Activated B cell treated with CpG ODN at 0.5 μM for 24 hours (primary cell): ENCODE results near the gene MICALL1. TPM values are rescaled to one million over a fixed set of nuclear protein-coding genes. Genes with fewer than 3 reads are reported as not detected.
A peak's percentile ranks its signal among the peaks of the same experiment; 100 is the strongest.

Experiments used
- ATAC-seq: fragments of 200-7000 bp; cut with Tn5 transposase; one replicate; pipeline ENCODE4 v1.10.0; 2021; ENCODE audit warnings: low read depth, mild to moderate bottlenecking, moderate library complexity
- CTCF ChIA-PET: fragments of 350-600 bp; sonication (Branson Sonifier 250); formaldehyde crosslinking; loops from one replicate; lab custom pipeline; 2021; ENCODE audit warnings: antibody characterized with exemption; lab: Charles Lee
- POLR2A ChIA-PET: fragments of 350-600 bp; sonication (Branson Sonifier 250); formaldehyde crosslinking; loops from one replicate; lab custom pipeline; 2021; ENCODE audit warnings: antibody characterized with exemption; lab: Charles Lee
- DNase-seq: peaks from one replicate; pipeline ENCODE4 v3.0.0; 2022
- H3K27ac Mint-ChIP-seq: one replicate; pipeline ENCODE4 v1.8.0; 2020; ENCODE audit warnings: mixed read lengths
- H3K27me3 Mint-ChIP-seq: one replicate; pipeline ENCODE4 v1.8.0; 2021; ENCODE audit warnings: mixed read lengths
- H3K36me3 Mint-ChIP-seq: one replicate; pipeline ENCODE4 v1.8.0; 2021; ENCODE audit warnings: low read depth, mixed read lengths
- H3K4me1 Mint-ChIP-seq: one replicate; pipeline ENCODE4 v1.8.0; 2021; ENCODE audit warnings: mixed read lengths
- H3K4me3 Mint-ChIP-seq: one replicate; pipeline ENCODE4 v1.8.0; 2020; ENCODE audit warnings: mild to moderate bottlenecking, mixed read lengths
- H3K9me3 Mint-ChIP-seq: one replicate; pipeline ENCODE4 v1.8.0; 2020; ENCODE audit warnings: mixed read lengths
- intact Hi-C: fragments of 100-400 bp; cut with micrococcal nuclease; formaldehyde crosslinking; loops from one replicate; pipeline ENCODE4 v1.15.1; 2024
- total RNA-seq: library from RNA; stranded (reverse); gene quantifications from 2 replicates; pipeline ENCODE4 v1.2.3, GENCODE V29; 2022
- TF ChIP-seq, protein P1 (sequence below): fragments of 200-600 bp; IDR thresholded peaks from one replicate; pipeline ENCODE4 v1.8.0; 2022; ENCODE audit warnings: antibody characterized with exemption, mild to moderate bottlenecking

Gene MICALL1
- total RNA-seq, 1 donor from 2014 or later: 27.6 TPM

DNA sequence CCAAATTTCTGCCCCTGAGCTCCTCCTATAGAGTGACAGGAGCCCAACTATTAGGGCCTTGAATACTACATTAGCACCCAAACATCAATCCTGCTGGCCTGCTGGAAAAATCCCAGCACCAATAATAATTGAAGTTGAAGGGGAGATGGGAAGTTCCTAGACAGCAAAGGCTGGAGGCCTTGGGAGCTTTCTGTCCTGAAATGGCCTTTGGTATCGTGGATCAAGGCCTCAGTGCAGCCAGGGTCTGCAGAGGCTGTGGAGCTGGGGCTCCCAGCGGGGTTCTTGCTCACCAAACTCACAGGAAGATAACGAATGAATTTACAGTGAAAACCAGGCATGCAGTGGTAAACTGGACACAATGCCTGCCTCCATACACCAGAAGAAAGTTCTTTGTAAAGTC, 9.2 kb upstream of the MICALL1 start:
- Mint-ChIP-seq H3K27ac (peak overlapping the region; percentile 84), H3K9me3 (no peaks in the 10 kb centered on the region), H3K36me3 (peaks cover 3% of the 10 kb centered on the region), H3K4me1 (peaks cover 12% of the 10 kb centered on the region), H3K4me3 (no peak overlapping the region), H3K27me3 (no peaks in the 10 kb centered on the region)
- POLR2A ChIA-PET: interaction anchor here (0.8 kb wide), 1 partner anchor 12 kb away, joined by 3 read pairs; no protein-coding TSS in a partner anchor
- TF ChIP-seq, protein P1, sequence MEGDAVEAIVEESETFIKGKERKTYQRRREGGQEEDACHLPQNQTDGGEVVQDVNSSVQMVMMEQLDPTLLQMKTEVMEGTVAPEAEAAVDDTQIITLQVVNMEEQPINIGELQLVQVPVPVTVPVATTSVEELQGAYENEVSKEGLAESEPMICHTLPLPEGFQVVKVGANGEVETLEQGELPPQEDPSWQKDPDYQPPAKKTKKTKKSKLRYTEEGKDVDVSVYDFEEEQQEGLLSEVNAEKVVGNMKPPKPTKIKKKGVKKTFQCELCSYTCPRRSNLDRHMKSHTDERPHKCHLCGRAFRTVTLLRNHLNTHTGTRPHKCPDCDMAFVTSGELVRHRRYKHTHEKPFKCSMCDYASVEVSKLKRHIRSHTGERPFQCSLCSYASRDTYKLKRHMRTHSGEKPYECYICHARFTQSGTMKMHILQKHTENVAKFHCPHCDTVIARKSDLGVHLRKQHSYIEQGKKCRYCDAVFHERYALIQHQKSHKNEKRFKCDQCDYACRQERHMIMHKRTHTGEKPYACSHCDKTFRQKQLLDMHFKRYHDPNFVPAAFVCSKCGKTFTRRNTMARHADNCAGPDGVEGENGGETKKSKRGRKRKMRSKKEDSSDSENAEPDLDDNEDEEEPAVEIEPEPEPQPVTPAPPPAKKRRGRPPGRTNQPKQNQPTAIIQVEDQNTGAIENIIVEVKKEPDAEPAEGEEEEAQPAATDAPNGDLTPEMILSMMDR: no peak
- DNase-seq: no peak
- intact Hi-C loops: loop anchor here (5.0 kb wide), 1 partner anchor 35 kb away; no protein-coding TSS in a partner anchor
- no peak for ATAC-seq
- CTCF ChIA-PET: interaction anchor here (1.0 to 1.3 kb wide), 3 partner anchors 9 to 79 kb away, joined by 3 to 6 read pairs (median 4); partner anchors contain the start of gene MICALL1

DNA sequence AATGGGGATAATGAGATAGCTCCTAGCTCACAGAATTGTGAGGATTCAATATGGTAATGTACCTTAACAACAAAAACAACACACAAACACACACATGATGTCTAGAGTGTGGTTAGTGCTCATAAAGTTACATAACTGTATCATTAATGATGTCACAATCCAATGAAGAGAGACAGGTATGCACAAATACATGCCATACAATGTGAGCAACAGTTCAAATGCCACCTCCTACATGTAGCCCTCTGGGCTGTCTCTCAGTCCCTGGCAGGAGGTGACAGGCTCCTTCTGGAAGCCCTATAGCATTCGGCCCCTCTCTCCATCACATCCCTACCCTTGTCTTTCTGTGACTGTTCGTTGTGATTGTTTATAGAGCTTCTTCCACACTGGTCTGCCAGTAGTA, 8.3 kb upstream of the MICALL1 start:
- peaks cover 12% of the 10 kb centered on the region for H3K4me1 Mint-ChIP-seq
- H3K36me3 Mint-ChIP-seq: peaks cover under 1% of the 10 kb centered on the region
- H3K27me3 Mint-ChIP-seq: no peaks in the 10 kb centered on the region
- no peak overlapping the region for H3K27ac Mint-ChIP-seq
- TF ChIP-seq, protein P1: no peak
- CTCF ChIA-PET: interaction anchor here (1.0 to 1.4 kb wide), 3 partner anchors 8 to 80 kb away, joined by 3 to 6 read pairs (median 3); partner anchors contain the start of gene MICALL1
- POLR2A ChIA-PET: interaction anchor here (1.3 kb wide), 1 partner anchor 10 kb away, joined by 7 read pairs; no protein-coding TSS in a partner anchor
- H3K4me3 Mint-ChIP-seq: no peak overlapping the region
- ATAC-seq: no peak
- no peaks in the 10 kb centered on the region for H3K9me3 Mint-ChIP-seq
- intact Hi-C loops: loop anchor here (5.0 kb wide), 1 partner anchor 34 kb away; no protein-coding TSS in a partner anchor
- no peak for DNase-seq

DNA sequence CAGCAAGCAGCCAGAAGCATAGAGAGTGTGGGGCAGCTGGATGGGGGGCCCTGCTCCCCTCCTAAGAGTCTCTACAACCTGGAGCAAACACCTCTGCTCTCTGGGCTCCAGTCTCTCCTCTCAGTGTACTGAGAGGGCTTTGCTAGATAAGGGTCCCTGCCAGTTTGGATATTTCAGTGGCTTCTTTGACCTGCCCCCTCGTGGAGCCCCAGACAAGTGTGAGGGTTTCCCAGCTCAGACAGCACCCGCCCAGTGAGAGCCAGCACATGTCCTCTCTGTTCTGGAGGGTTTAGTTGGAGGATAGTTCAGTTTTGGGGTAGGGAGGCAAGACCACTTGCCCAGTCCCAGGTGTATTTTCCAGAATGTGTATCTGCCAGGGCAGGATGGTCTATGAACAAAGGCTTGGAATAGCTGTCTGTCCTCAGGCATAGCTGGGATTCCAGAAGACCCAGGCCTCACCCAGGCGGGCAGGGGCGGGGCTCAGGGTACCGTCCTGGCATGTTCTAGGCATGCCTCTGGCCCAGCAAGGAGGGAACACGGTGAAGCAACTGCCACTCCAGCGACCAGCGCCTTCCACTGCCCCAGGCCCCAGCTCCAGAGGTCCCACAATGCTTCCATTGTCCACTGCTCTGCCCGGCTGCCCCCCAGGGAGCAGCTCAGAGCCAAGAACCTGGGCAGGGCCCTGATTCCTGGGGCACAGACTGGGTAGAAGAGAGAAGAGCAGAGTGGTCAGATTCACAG, 7.5 kb upstream of the MICALL1 start:
- Mint-ChIP-seq H3K27me3 (no peaks in the 10 kb centered on the region), H3K27ac (no peak overlapping the region), H3K9me3 (no peaks in the 10 kb centered on the region), H3K4me3 (no peak overlapping the region), H3K4me1 (peaks cover 12% of the 10 kb centered on the region), H3K36me3 (no peaks in the 10 kb centered on the region)
- ATAC-seq (no peak), DNase-seq (no peak)
- POLR2A ChIA-PET: interaction anchor here (0.6 to 1.3 kb wide), 3 partner anchors 9 to 20 kb away, joined by 3 to 7 read pairs (median 5); no protein-coding TSS in a partner anchor
- TF ChIP-seq, protein P1: no peak
- CTCF ChIA-PET: interaction anchor here (1.2 to 1.4 kb wide), 2 partner anchors 12 to 81 kb away, joined by 3 read pairs; no protein-coding TSS in a partner anchor
- intact Hi-C loops: loop anchor here (5.0 kb wide), 1 partner anchor 34 kb away; no protein-coding TSS in a partner anchor

DNA sequence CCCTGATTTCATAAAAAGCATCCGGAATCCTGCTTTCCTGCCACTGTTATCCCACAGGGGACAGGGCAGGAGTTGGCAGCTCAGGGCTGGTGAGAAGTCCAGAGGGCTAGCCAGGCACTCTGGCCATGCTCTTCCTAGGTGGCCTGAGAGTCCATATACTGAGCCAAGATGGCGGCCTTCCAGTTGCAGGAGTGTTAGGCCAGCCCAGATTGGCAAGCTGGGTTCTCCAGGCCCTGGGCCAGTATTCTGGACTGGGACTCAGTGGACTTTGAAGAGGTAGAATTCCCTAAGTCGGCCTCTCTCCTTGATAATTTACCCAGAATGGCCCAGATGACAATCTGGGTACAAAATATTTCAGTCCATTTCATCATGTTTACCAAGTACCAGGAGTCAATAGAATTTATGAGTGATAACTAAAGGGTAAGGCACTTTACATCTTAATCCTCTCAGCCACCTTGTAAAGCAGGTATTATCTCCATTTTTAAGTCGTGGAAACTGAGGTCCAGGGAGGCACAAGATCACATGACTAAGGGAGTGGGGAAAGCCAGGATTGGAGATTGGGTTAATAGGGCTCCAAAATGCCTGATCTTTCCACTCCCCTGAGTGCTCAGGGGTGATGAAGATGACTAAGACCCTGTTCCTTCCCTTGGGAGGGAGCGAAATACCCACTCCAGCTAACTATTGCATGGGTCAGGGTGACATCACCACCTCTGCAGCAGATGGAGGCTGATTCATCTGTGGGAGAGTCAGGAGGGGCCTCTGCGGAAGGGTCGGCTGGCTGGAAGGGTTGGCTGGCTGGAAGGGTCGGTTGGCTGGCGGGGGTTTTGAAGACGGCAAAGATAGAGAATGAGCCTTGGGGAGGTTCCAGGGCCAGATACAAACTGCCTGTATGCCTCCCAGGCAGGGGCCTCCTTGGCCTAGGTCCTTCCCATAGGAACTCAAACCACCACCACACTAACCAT, 1.2 kb upstream of the MICALL1 start:
- H3K4me3 Mint-ChIP-seq: peak overlapping the region; percentile 78
- intact Hi-C loops: no loop called here
- ChIA-PET CTCF (interaction anchor here (0.9 to 1.7 kb wide), 5 partner anchors 10 to 63 kb away, joined by 3 to 10 read pairs (median 6); no protein-coding TSS in a partner anchor), POLR2A (interaction anchor here (0.5 to 1.8 kb wide), 4 partner anchors 9 to 1356 kb away, joined by 3 to 6 read pairs (median 4); partner anchors contain the start of gene ANKRD54)
- no peaks in the 10 kb centered on the region for H3K27me3 Mint-ChIP-seq
- H3K9me3 Mint-ChIP-seq: no peaks in the 10 kb centered on the region
- TF ChIP-seq, protein P1: no peak
- peaks cover 22% of the 10 kb centered on the region for H3K4me1 Mint-ChIP-seq
- H3K36me3 Mint-ChIP-seq: no peaks in the 10 kb centered on the region
- DNase-seq (peak; percentile 22), ATAC-seq (peak; percentile 41)
- H3K27ac Mint-ChIP-seq: peak overlapping the region; percentile 85
